ENCODE data around the gene RABGAP1L.

- TF ChIP-seq CTCF (IDR thresholded peaks at IDR 0.05; ENCODE audit: extremely low read depth in 1 of 2, insufficient read depth in 1 of 2, low read depth in 1 of 2, low read length in 2 of 2): no peak
- no peak for TF ChIP-seq POLR2A (IDR thresholded peaks at IDR 0.05; ENCODE audit: low read depth, low read length)
These were observed 7.4 kb downstream of the RABGAP1L start for GRCh38 chr1:174166530-174167264.

Data from endothelial cell of umbilical vein (primary cell).